Immature natural killer cell (primary cell): ENCODE data around the gene NUBPL. TPM values are rescaled to one million over a fixed set of nuclear protein-coding genes. Genes with fewer than 3 reads are reported as not detected.
"Not testable (repeated sequence)": the region's sequence is repeated elsewhere in the genome, so short reads cannot be mapped to it uniquely, and the experiment has no call there.

Experiments
- DNase-seq, 3 donors: peaks; one replicate each; pipeline ENCODE4 v3.0.0; 2022; ENCODE audit warnings: mixed read lengths in 1 of 3
- H3K27ac Mint-ChIP-seq, 6 donors: one replicate each; pipeline ENCODE4 v1.8.0; 2020; ENCODE audit warnings: mixed read lengths in 6 of 6, mild to moderate bottlenecking in 5 of 6, inconsistent platforms in 4 of 6, moderate library complexity in 3 of 6
- H3K27me3 Mint-ChIP-seq, 3 donors: one replicate each; pipeline ENCODE4 v1.8.0; 2020 to 2021; ENCODE audit warnings: low read depth in 3 of 3, mild to moderate bottlenecking in 3 of 3, mixed read lengths in 3 of 3, moderate library complexity in 3 of 3, inconsistent platforms in 1 of 3
- H3K36me3 Mint-ChIP-seq, 3 donors: one replicate each; pipeline ENCODE4 v1.8.0; 2020; ENCODE audit warnings: mixed read lengths in 3 of 3, inconsistent platforms in 2 of 3, mild to moderate bottlenecking in 2 of 3
- H3K4me1 Mint-ChIP-seq, 2 donors: one replicate each; pipeline ENCODE4 v1.8.0; 2020; ENCODE audit warnings: inconsistent platforms in 2 of 2, mild to moderate bottlenecking in 2 of 2, mixed read lengths in 2 of 2, moderate library complexity in 1 of 2
- H3K4me3 Mint-ChIP-seq, 5 donors: one replicate each; pipeline ENCODE4 v1.8.0; 2020; ENCODE audit warnings: mild to moderate bottlenecking in 5 of 5, mixed read lengths in 5 of 5, inconsistent platforms in 3 of 5, moderate library complexity in 3 of 5
- H3K9me3 Mint-ChIP-seq, 6 donors: one replicate each; pipeline ENCODE4 v1.8.0; 2020; ENCODE audit warnings: mild to moderate bottlenecking in 6 of 6, mixed read lengths in 6 of 6, inconsistent platforms in 4 of 6, moderate library complexity in 3 of 6
- polyA plus RNA-seq, 3 donors: library from polyadenylated mRNA; unstranded; fragments of 300-500 nt; fragmentation: Illumina TruSeq; gene quantifications; one replicate each; pipeline ENCODE4 v1.2.3, GENCODE V29; 2021

The NUBPL gene
- polyA plus RNA-seq, 3 donors from 2014 or later: 5.7 to 7.1 (median 5.9) TPM

GRCh38 chr14:31828946-31829868 lies 268.0 kb downstream of the NUBPL start:
- H3K27me3 Mint-ChIP-seq: peaks cover 0 to 2% (median 0%) of the 10 kb centered on the region in 3 donors
- no peak overlapping the region for H3K4me3 Mint-ChIP-seq
- no peaks in the 10 kb centered on the region for H3K4me1 Mint-ChIP-seq
- no peaks in the 10 kb centered on the region for H3K9me3 Mint-ChIP-seq
- peaks cover 5 to 40% (median 25%) of the 10 kb centered on the region in 3 donors for H3K36me3 Mint-ChIP-seq
- no peak for DNase-seq
- no peak overlapping the region for H3K27ac Mint-ChIP-seq

DNA sequence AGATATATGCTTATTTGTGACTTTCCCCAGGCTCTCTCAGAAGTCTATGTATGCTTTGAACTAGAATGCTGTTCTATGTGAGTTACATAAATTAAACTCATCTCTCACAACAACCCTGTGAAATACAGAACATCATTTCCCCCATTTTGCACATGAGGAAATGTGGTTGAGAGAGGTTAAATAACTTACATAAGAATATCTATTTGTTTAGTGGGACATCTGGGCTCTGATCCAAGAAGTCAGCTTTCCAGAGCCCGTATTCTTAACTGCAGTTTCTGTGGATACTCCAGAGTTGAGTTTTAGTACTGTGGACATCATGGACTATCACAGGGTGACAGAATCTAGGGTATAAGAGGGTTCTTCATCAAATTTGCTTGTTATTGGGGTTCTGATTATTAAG lies 273.4 kb downstream of the NUBPL start:
- H3K27ac Mint-ChIP-seq: no peak overlapping the region
- peaks cover 0 to 2% (median 0%) of the 10 kb centered on the region in 6 donors for H3K9me3 Mint-ChIP-seq
- peaks cover 0 to 4% (median 0%) of the 10 kb centered on the region in 3 donors for H3K27me3 Mint-ChIP-seq
- H3K4me3 Mint-ChIP-seq: no peak overlapping the region
- peaks cover 16 to 31% (median 24%) of the 10 kb centered on the region in 3 donors for H3K36me3 Mint-ChIP-seq
- DNase-seq: no peak
- H3K4me1 Mint-ChIP-seq: no peaks in the 10 kb centered on the region

DNA sequence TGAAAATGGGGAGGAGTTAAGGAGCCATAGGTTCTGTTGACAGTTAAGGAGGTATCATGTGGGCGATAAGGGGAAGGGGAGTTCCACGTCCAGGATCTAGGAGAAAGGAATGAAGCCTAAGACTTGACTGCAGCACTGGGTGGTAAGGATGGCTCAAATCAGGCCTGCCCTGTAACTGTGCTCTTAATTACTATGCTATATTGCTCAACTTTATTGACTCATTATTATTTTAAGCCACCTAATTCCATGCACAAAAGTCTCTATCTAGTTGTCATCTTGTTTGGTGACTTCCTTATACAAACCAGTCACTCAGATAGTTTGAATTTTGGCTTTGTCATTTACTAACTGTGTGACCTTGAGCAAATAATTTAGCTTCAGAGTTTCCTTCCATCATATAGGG lies 273.8 kb downstream of the NUBPL start:
- Mint-ChIP-seq H3K4me1 (no peaks in the 10 kb centered on the region), H3K27ac (no peak overlapping the region), H3K27me3 (peaks cover 0 to 4% (median 0%) of the 10 kb centered on the region in 3 donors), H3K36me3 (peaks cover 21 to 32% (median 29%) of the 10 kb centered on the region in 3 donors), H3K9me3 (peaks cover 0 to 3% (median 0%) of the 10 kb centered on the region in 6 donors), H3K4me3 (no peak overlapping the region)
- no peak for DNase-seq

GRCh38 chr14:31837031-31837430 lies 275.8 kb downstream of the NUBPL start:
- DNase-seq: no peak
- H3K9me3 Mint-ChIP-seq: peaks cover 0 to 5% (median 0%) of the 10 kb centered on the region in 6 donors
- peaks cover 20 to 26% (median 25%) of the 10 kb centered on the region in 3 donors for H3K36me3 Mint-ChIP-seq
- no peak overlapping the region for H3K27ac Mint-ChIP-seq
- H3K4me3 Mint-ChIP-seq: no peak overlapping the region
- H3K4me1 Mint-ChIP-seq: no peaks in the 10 kb centered on the region
- H3K27me3 Mint-ChIP-seq: peaks cover 0 to 2% (median 0%) of the 10 kb centered on the region in 3 donors

GRCh38 chr14:31842899-31843298 lies 281.7 kb downstream of the NUBPL start:
- no peak for DNase-seq
- peaks cover 0 to 3% (median 0%) of the 10 kb centered on the region in 6 donors for H3K9me3 Mint-ChIP-seq
- no peaks in the 10 kb centered on the region for H3K4me1 Mint-ChIP-seq
- H3K27ac Mint-ChIP-seq: no peak overlapping the region
- peaks cover 26 to 33% (median 27%) of the 10 kb centered on the region in 3 donors for H3K36me3 Mint-ChIP-seq
- no peaks in the 10 kb centered on the region for H3K27me3 Mint-ChIP-seq
- no peak overlapping the region for H3K4me3 Mint-ChIP-seq

DNA sequence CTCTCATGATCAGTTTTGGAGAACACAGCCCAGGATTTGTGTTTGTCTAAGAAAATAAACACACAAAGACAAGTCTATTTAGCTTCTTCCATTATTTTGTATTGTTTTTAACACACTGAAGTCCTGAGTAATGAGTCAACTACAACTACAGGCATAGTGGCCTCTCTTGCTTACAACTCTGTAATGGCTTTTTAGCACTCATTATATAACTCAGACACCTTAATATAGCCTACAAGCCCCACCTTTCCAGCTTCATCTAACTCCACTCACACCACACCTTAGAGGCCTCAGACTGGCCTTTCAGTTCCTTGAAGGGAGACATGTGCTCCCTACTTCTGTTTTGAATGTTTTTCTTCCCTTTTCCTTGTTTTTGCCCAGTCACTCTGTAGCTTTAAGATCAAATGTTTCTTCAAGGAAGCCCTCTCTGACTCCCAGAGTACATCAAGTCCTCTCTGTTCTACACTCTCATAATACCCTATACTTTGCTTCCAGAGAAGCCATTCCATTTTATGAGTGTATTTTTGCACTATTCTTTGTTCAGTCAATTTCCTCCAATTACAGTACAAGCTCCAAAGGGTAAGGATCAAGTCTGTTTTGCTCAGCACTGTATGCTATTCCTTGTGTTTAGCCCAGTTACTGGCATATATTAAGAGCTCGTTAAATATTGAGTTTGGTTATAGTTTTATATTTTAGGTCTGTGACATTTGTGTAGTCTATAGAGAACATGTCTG lies 282.3 kb downstream of the NUBPL start:
- no peak for DNase-seq
- Mint-ChIP-seq H3K9me3 (peaks cover 0 to 3% (median 0%) of the 10 kb centered on the region in 6 donors), H3K36me3 (peaks cover 19 to 32% (median 26%) of the 10 kb centered on the region in 3 donors), H3K4me3 (no peak overlapping the region), H3K27ac (no peak overlapping the region), H3K27me3 (no peaks in the 10 kb centered on the region), H3K4me1 (no peaks in the 10 kb centered on the region)

GRCh38 chr14:31854508-31855075 lies 293.4 kb downstream of the NUBPL start:
- Mint-ChIP-seq H3K4me1 (no peaks in the 10 kb centered on the region), H3K27me3 (peaks cover 0 to 3% (median 0%) of the 10 kb centered on the region in 3 donors), H3K4me3 (no peak overlapping the region), H3K9me3 (peaks cover 0 to 7% (median 2%) of the 10 kb centered on the region in 6 donors), H3K27ac (no peak overlapping the region), H3K36me3 (peaks cover 43 to 63% (median 48%) of the 10 kb centered on the region in 3 donors)
- no peak for DNase-seq

DNA sequence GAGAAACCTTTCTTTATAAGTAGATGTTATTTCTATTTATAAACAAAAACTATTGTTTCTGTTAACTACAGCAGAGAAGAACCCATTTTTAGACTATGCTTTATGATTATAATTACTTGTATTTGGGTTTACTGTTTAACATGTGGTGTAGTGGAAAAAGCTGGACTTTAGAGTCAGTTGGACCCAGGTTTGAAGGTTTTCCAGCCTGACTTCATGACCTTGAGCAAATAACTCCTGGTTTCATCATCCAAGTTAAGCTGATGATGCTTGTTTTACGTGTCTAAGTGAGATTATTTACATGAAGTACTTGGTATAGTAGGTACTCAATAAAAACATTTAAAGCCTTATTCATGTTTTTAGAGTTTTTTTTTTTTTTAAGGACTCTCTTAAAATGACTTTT lies 294.1 kb downstream of the NUBPL start:
- no peak for DNase-seq
- Mint-ChIP-seq H3K27ac (no peak overlapping the region), H3K4me1 (no peaks in the 10 kb centered on the region), H3K36me3 (peaks cover 43 to 60% (median 46%) of the 10 kb centered on the region in 3 donors), H3K27me3 (peaks cover 0 to 3% (median 0%) of the 10 kb centered on the region in 3 donors), H3K9me3 (peaks cover 0 to 7% (median 2%) of the 10 kb centered on the region in 6 donors), H3K4me3 (no peak overlapping the region)

GRCh38 chr14:31856003-31856402 lies 294.8 kb downstream of the NUBPL start:
- peaks cover 48 to 63% (median 49%) of the 10 kb centered on the region in 3 donors for H3K36me3 Mint-ChIP-seq

GRCh38 chr14:31858868-31859267 lies 297.7 kb downstream of the NUBPL start:
- H3K9me3 Mint-ChIP-seq: peaks cover 7 to 29% (median 15%) of the 10 kb centered on the region in 6 donors
- H3K4me1 Mint-ChIP-seq: no peaks in the 10 kb centered on the region
- DNase-seq: no peak
- no peak overlapping the region for H3K4me3 Mint-ChIP-seq
- H3K27ac Mint-ChIP-seq: no peak overlapping the region
- H3K36me3 Mint-ChIP-seq: peaks cover 34 to 56% (median 42%) of the 10 kb centered on the region in 3 donors
- H3K27me3 Mint-ChIP-seq: peaks cover 0 to 3% (median 0%) of the 10 kb centered on the region in 3 donors

More at GRCh38 chr14:31856003-31856402, 294.8 kb downstream of the NUBPL start:
- H3K27me3 Mint-ChIP-seq, H3K9me3 Mint-ChIP-seq, H3K4me1 Mint-ChIP-seq, H3K4me3 Mint-ChIP-seq, H3K27ac Mint-ChIP-seq, DNase-seq: not testable (repeated sequence)

GRCh38 chr14:31864937-31865855 lies 304.0 kb downstream of the NUBPL start:
- H3K9me3 Mint-ChIP-seq: peaks cover 17 to 74% (median 51%) of the 10 kb centered on the region in 6 donors
- peaks cover 0 to 2% (median 0%) of the 10 kb centered on the region in 3 donors for H3K27me3 Mint-ChIP-seq
- no peak for DNase-seq
- peaks cover 8 to 14% (median 13%) of the 10 kb centered on the region in 3 donors for H3K36me3 Mint-ChIP-seq
- H3K27ac Mint-ChIP-seq: no peak overlapping the region
- no peaks in the 10 kb centered on the region for H3K4me1 Mint-ChIP-seq
- no peak overlapping the region for H3K4me3 Mint-ChIP-seq

GRCh38 chr14:31867570-31867969 lies 306.4 kb downstream of the NUBPL start:
- H3K36me3 Mint-ChIP-seq: peaks cover 0 to 6% (median 1%) of the 10 kb centered on the region in 3 donors
- peaks cover 15 to 71% (median 48%) of the 10 kb centered on the region in 6 donors for H3K9me3 Mint-ChIP-seq
- no peak overlapping the region for H3K27ac Mint-ChIP-seq
- H3K4me1 Mint-ChIP-seq: no peaks in the 10 kb centered on the region
- DNase-seq: no peak
- H3K27me3 Mint-ChIP-seq: peaks cover 0 to 2% (median 1%) of the 10 kb centered on the region in 3 donors
- no peak overlapping the region for H3K4me3 Mint-ChIP-seq

GRCh38 chr14:31868096-31868495 lies 306.9 kb downstream of the NUBPL start:
- peaks cover 15 to 68% (median 45%) of the 10 kb centered on the region in 6 donors for H3K9me3 Mint-ChIP-seq
- not testable (repeated sequence) for H3K4me1 Mint-ChIP-seq

More at GRCh38 chr14:31868096-31868495, 306.9 kb downstream of the NUBPL start:
- H3K36me3 Mint-ChIP-seq, H3K27ac Mint-ChIP-seq, DNase-seq, H3K27me3 Mint-ChIP-seq, H3K4me3 Mint-ChIP-seq: not testable (repeated sequence)
